NCI-H2107 treated with DMSO at 0.1 percent for 48 hours (cell line): ENCODE data around the gene HOXA3.

Source experiments
- DNase-seq: peaks from one replicate; lab custom pipeline; 2025; ENCODE audit not compliant: unreplicated experiment; lab: John Stamatoyannopoulos, UW

Gene HOXA3

GRCh38 chr7:27168265-27168947, 16.0 kb upstream of the HOXA3 start:
- DNase-seq = no peak

GRCh38 chr7:27167916-27168264, 15.5 kb upstream of the HOXA3 start:
- DNase-seq = no peak

GRCh38 chr7:27166531-27167505, 14.4 kb upstream of the HOXA3 start:
- DNase-seq = no peak

- DNase-seq = no peak
These were observed 13.7 kb upstream of the HOXA3 start for GRCh38 chr7:27165996-27166530.

GRCh38 chr7:27165089-27165995, 13.0 kb upstream of the HOXA3 start, which contains the start of gene HOXA9:
Gene HOXA9 (minus strand): TSS chr7:27165537. CDS start chr7:27165457, 80 bp downstream.
- DNase-seq = no peak

- DNase-seq = no peak
These were observed 12.1 kb upstream of the HOXA3 start for GRCh38 chr7:27164367-27165088.

- DNase-seq = no peak
These were observed 11.6 kb upstream of the HOXA3 start for GRCh38 chr7:27164045-27164366.

GRCh38 chr7:27163288-27164044, 11.1 kb upstream of the HOXA3 start:
- no peak for DNase-seq

GRCh38 chr7:27162561-27163287, 10.3 kb upstream of the HOXA3 start:
- DNase-seq = no peak

- no peak for DNase-seq
These were observed 9.6 kb upstream of the HOXA3 start for GRCh38 chr7:27161721-27162560.

GRCh38 chr7:27161214-27161720, 8.9 kb upstream of the HOXA3 start:
- no peak for DNase-seq

GRCh38 chr7:27160546-27161213, 8.3 kb upstream of the HOXA3 start:
- peak; percentile 50 for DNase-seq

GRCh38 chr7:27160145-27160545, 7.8 kb upstream of the HOXA3 start:
- DNase-seq = no peak

GRCh38 chr7:27159266-27160144, 7.1 kb upstream of the HOXA3 start:
- no peak for DNase-seq

- no peak for DNase-seq
These were observed 6.3 kb upstream of the HOXA3 start for GRCh38 chr7:27158436-27159265.
